Activated gamma-delta T cell (primary cell): Measurements from ENCODE around the gene SERPINC1.
"Not testable (repeated sequence)": the region's sequence is repeated elsewhere in the genome, so short reads cannot be mapped to it uniquely, and the experiment has no call there.

Experiments
- DNase-seq: peaks from one replicate; lab custom pipeline; 2025; lab: John Stamatoyannopoulos, UW

SERPINC1 gene

DNA sequence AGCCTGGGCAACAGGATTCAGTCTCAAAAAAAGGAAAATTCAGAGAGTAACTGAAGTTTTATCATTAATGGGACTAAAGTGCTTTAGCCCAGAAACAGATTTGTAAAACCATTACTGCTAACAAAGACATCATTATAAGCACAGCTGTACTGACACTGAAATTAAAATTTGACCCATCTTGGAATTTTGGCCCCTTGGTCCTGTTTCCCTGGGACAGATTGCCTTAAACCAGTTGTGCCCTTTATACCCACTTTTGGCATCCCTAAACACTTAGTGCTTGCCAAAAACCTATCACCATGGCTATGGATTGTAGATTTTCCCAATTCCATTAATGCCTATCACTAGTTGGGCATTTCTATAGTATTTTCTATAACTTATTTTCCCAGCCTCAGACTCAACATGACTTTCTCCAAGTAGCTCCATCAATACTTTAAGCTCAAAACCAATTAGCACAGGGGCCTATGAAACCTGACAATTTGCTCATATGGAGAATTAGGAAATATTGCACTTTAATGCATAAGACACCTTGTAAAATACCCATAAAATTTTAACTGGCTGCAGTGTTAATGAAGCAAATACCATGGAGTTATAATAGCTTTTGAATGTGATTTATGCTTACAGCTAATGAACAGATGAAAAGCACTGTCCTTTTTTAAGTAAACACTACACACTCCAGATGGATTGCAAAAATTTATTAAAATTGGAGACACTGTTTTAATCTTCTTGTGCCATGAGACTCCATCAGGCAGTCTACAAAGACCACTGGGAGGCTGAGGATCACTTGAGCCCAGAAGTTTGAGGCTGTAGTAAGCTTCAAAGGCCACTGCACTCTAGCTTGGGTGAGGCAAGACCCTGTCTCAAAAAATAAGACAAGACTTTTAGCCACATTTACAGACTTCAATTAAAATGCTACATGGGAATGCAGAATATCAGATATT is 53.6 kb downstream of the SERPINC1 start:
- DNase-seq, result no peak

- DNase-seq, result no peak
Measured at GRCh38 chr1:173862769-173863223, 54.3 kb downstream of the SERPINC1 start.

- not testable (repeated sequence) for DNase-seq
Measured at GRCh38 chr1:173862146-173862768, 54.9 kb downstream of the SERPINC1 start.

GRCh38 chr1:173861731-173862145 is 55.4 kb downstream of the SERPINC1 start:
- no peak for DNase-seq

DNA sequence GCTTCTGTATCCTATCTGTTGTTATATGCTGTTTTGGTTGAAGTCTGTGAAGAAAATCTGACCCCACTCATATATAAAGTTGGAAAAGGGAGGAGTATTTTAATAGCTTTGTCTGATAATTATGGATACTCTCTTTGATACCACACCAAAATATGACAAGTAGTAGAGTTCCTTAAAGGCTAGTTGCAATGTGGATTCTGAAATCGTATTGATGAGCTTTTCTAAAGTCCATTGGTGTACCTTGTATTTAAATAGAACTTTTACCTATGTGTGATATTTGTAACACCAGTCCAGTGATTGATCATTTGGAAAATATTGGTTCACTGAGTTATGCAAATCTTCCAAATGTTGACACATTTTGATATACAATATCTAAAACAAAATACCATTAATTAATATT is 57.1 kb downstream of the SERPINC1 start:
- DNase-seq, result no peak

GRCh38 chr1:173859547-173859946 is 57.6 kb downstream of the SERPINC1 start:
- DNase-seq, result not testable (repeated sequence)

GRCh38 chr1:173857363-173857917 is 59.7 kb downstream of the SERPINC1 start:
- DNase-seq, result no peak

GRCh38 chr1:173856903-173857302 is 60.2 kb downstream of the SERPINC1 start:
- no peak for DNase-seq

DNA sequence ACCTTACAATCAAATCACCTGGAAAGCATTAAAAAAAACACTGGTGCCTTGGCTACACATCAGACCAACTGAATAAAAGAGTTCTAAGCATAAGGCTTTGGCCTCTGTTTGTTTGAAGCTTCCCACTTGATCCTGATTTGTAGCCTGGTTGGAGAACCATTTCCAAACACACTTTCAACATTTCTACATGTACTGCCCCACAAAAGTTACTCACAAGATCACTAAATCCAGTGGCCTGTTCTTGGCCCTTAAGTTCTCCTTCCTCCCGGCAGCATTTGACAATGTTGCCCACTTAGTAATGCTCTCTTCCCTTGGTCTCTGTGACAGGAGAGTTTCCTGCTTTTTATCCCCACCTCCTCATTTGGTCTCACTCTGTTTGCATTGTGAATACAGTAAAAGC is 61.1 kb downstream of the SERPINC1 start:
- DNase-seq, result no peak
